Activated CD4-positive, alpha-beta memory T cell treated with anti-CD3 and anti-CD28 coated beads, Interleukin-2, amount 10 ng/mL, durations not matched to agents 7 days and 5 days (primary cell): Measurements from ENCODE around the gene EIF4EBP2. TPM values are rescaled to one million over a fixed set of nuclear protein-coding genes. Genes with fewer than 3 reads are reported as not detected.
A peak's percentile ranks its signal among the peaks of the same experiment; 100 is the strongest.

ENCODE experiments used
- CTCF ChIA-PET: fragments of 350-600 bp; sonication (Branson Sonifier 250); formaldehyde crosslinking; loops from one replicate; lab custom pipeline; 2021; ENCODE audit warnings: antibody characterized with exemption, inconsistent platforms; lab: Charles Lee
- POLR2A ChIA-PET: fragments of 350-600 bp; sonication (Branson Sonifier 250); formaldehyde crosslinking; loops from one replicate; lab custom pipeline; 2021; ENCODE audit warnings: antibody characterized with exemption; lab: Charles Lee
- DNase-seq: peaks from one replicate; pipeline ENCODE4 v3.0.0-alpha.2; 2020
- H3K27ac Mint-ChIP-seq: one replicate; pipeline ENCODE4 v1.8.0; 2021; ENCODE audit warnings: mild to moderate bottlenecking, mixed read lengths
- H3K27me3 Mint-ChIP-seq: one replicate; pipeline ENCODE4 v1.8.0; 2021; ENCODE audit warnings: mixed read lengths
- H3K36me3 Mint-ChIP-seq: one replicate; pipeline ENCODE4 v1.8.0; 2021; ENCODE audit warnings: low read depth, mixed read lengths
- H3K4me1 Mint-ChIP-seq: one replicate; pipeline ENCODE4 v1.8.0; 2021; ENCODE audit warnings: mixed read lengths
- H3K4me3 Mint-ChIP-seq: one replicate; pipeline ENCODE4 v1.8.0; 2021; ENCODE audit warnings: mild to moderate bottlenecking, mixed read lengths
- H3K9me3 Mint-ChIP-seq: one replicate; pipeline ENCODE4 v1.8.0; 2021; ENCODE audit warnings: mixed read lengths
- total RNA-seq, 2 experiments: library from RNA; stranded (reverse); gene quantifications; one replicate each; pipeline ENCODE4 v1.2.3, GENCODE V29; 2021

EIF4EBP2 gene
- total RNA-seq, 2 experiments from 2014 or later = 52.6 to 53.8 TPM

- ChIA-PET POLR2A (interaction anchor here (1.6 to 1.8 kb wide), 2 partner anchors 18 to 306 kb away, joined by 4 to 9 read pairs; no protein-coding TSS in a partner anchor), CTCF (interaction anchor here (1.1 to 1.7 kb wide), 2 partner anchors 15 to 20 kb away, joined by 3 to 4 read pairs; no protein-coding TSS in a partner anchor)
- Mint-ChIP-seq H3K27me3 (peaks cover 68% of the 10 kb centered on the region), H3K36me3 (no peaks in the 10 kb centered on the region), H3K9me3 (no peaks in the 10 kb centered on the region), H3K27ac (peak overlapping the region; percentile 28), H3K4me3 (no peak overlapping the region), H3K4me1 (peaks cover 32% of the 10 kb centered on the region)
- no peak for DNase-seq
Observed at GRCh38 chr10:70476249-70477035, 72.5 kb downstream of the EIF4EBP2 start.

GRCh38 chr10:70477661-70478162 lies 73.8 kb downstream of the EIF4EBP2 start:
- peaks cover 69% of the 10 kb centered on the region for H3K27me3 Mint-ChIP-seq
- peaks cover 32% of the 10 kb centered on the region for H3K4me1 Mint-ChIP-seq
- no peaks in the 10 kb centered on the region for H3K36me3 Mint-ChIP-seq
- ChIA-PET POLR2A (interaction anchor here (0.9 to 1.8 kb wide), 3 partner anchors 17 to 96 kb away, joined by 4 to 10 read pairs (median 9); partner anchors contain the start of genes EIF4EBP2 and LRRC20), CTCF (interaction anchor here (1.4 kb wide), 1 partner anchor 74 kb away, joined by 3 read pairs; the partner anchor contains the start of gene EIF4EBP2)
- H3K9me3 Mint-ChIP-seq = no peaks in the 10 kb centered on the region
- DNase-seq = peak; percentile 73
- no peak overlapping the region for H3K27ac Mint-ChIP-seq
- peak overlapping the region; percentile 63 for H3K4me3 Mint-ChIP-seq

Other genes with a start within 250 kb of the EIF4EBP2 start
- gene SAR1A, start 233.6 kb upstream of the EIF4EBP2 start, total RNA-seq = 10 to 100 TPM; 81.4 to 85.6 TPM
- 100 to 1,000 TPM; 155 to 158 TPM for gene PPA1, start 170.7 kb upstream of the EIF4EBP2 start, total RNA-seq
- gene NPFFR1, start 120.1 kb upstream of the EIF4EBP2 start, total RNA-seq = not detected
- gene LRRC20, start 21.5 kb upstream of the EIF4EBP2 start, total RNA-seq = 10 to 100 TPM in 1 of 2 experiments, 1 to 10 TPM in 1; 9.8 to 10.3 TPM
- gene NODAL, start 37.5 kb downstream of the EIF4EBP2 start, total RNA-seq = under 1 TPM in 1 of 2 experiments, not detected in 1; 0.25 TPM
- under 1 TPM; 0.08 to 0.15 TPM for gene PALD1, start 74.6 kb downstream of the EIF4EBP2 start, total RNA-seq
- 100 to 1,000 TPM; 136 to 141 TPM for gene PRF1, start 198.6 kb downstream of the EIF4EBP2 start, total RNA-seq